GM12878 (cell line): ENCODE data around the gene OSER1. TPM values are rescaled to one million over a fixed set of nuclear protein-coding genes. Genes with fewer than 3 reads are reported as not detected.

Source experiments
- ATF3 ChIP-seq: IDR thresholded peaks from 2 replicates; pipeline ENCODE4 v1.6.1; 2011; ENCODE audit warnings: low read depth, mild to moderate bottlenecking, low read length, moderate library complexity, borderline replicate concordance; ENCODE audit errors: extremely low read depth
- BCL11A ChIP-seq: IDR thresholded peaks from 2 replicates; pipeline ENCODE4 v1.6.1; 2011; ENCODE audit warnings: low read depth, low read length
- BHLHE40 ChIP-seq, 2 experiments: fragments of 450-650 bp in 1 of 2; IDR thresholded peaks; 2 replicates each; pipeline ENCODE4 v1.6.1; 2011 to 2017; ENCODE audit warnings: low read depth in 2 of 2, borderline replicate concordance in 1 of 2, improper control_type of control experiment in 1 of 2, low read length in 1 of 2, mild to moderate bottlenecking in 1 of 2
- CBFB ChIP-seq: IDR thresholded peaks from 2 replicates; pipeline ENCODE4 v1.6.1; 2016; ENCODE audit warnings: antibody characterized with exemption, low read depth
- CHD2 ChIP-seq: IDR thresholded peaks from 2 replicates; pipeline ENCODE4 v1.6.1; 2011; ENCODE audit warnings: low read depth, low read length, improper control_type of control experiment, borderline replicate concordance
- CREB1 ChIP-seq: IDR thresholded peaks from 2 replicates; pipeline ENCODE4 v1.6.1; 2012; ENCODE audit warnings: low read depth, mild to moderate bottlenecking, inconsistent platforms
- E4F1 ChIP-seq: fragments of 450-650 bp; IDR thresholded peaks from 2 replicates; pipeline ENCODE4 v1.6.1; 2018; ENCODE audit warnings: borderline replicate concordance, mild to moderate bottlenecking; ENCODE audit not compliant: partially characterized antibody
- HDAC6 ChIP-seq: fragments of 200-600 bp; sonication (generic); IDR thresholded peaks from one replicate; pipeline ENCODE4 v1.8.0; 2017; ENCODE audit warnings: antibody characterized with exemption; ENCODE audit not compliant: unreplicated experiment
- KLF5 ChIP-seq: fragments of 450-650 bp; IDR thresholded peaks from 2 replicates; pipeline ENCODE4 v1.6.1; 2014; ENCODE audit warnings: mild to moderate bottlenecking; ENCODE audit not compliant: partially characterized antibody
- MLLT1 ChIP-seq: fragments of 450-650 bp; IDR thresholded peaks from 2 replicates; pipeline ENCODE4 v1.6.1; 2016; ENCODE audit warnings: mild to moderate bottlenecking
- MTA2 ChIP-seq: fragments of 450-650 bp; IDR thresholded peaks from 2 replicates; pipeline ENCODE4 v1.6.1; 2016; ENCODE audit warnings: low read depth, mild to moderate bottlenecking, moderate library complexity
- PAX8 ChIP-seq: fragments of 450-650 bp; IDR thresholded peaks from 2 replicates; pipeline ENCODE4 v1.6.1; 2017; ENCODE audit warnings: mild to moderate bottlenecking, moderate library complexity
- PKNOX1 ChIP-seq: fragments of 450-650 bp; IDR thresholded peaks from 2 replicates; pipeline ENCODE4 v1.6.1; 2016; ENCODE audit warnings: mild to moderate bottlenecking
- RELA ChIP-seq: fragments of 450-650 bp; IDR thresholded peaks from 2 replicates; pipeline ENCODE4 v1.8.0; 2014; ENCODE audit warnings: borderline replicate concordance; ENCODE audit not compliant: partially characterized antibody
- SREBF2 ChIP-seq: IDR thresholded peaks from 2 replicates; pipeline ENCODE4 v1.6.1; 2012; ENCODE audit warnings: mild to moderate bottlenecking, low read length
- STAT1 ChIP-seq: fragments of 450-650 bp; conservative IDR thresholded peaks from 2 replicates; pipeline ENCODE4 v1.6.1; 2014; ENCODE audit warnings: antibody characterized with exemption, mild to moderate bottlenecking
- SUPT20H ChIP-seq: IDR thresholded peaks from 2 replicates; pipeline ENCODE4 v1.6.1; 2011; ENCODE audit warnings: low read depth, mild to moderate bottlenecking, low read length, moderate library complexity, borderline replicate concordance; ENCODE audit not compliant: control insufficient read depth
- TCF3 ChIP-seq: IDR thresholded peaks from 2 replicates; pipeline ENCODE4 v1.6.1; 2012; ENCODE audit warnings: low read depth, mild to moderate bottlenecking, low read length, borderline replicate concordance; ENCODE audit not compliant: insufficient read depth
- polyA plus RNA-seq, 11 experiments: library from polyadenylated mRNA; depleted of rRNA in 4 of 11; unstranded in 6 of 11; stranded (reverse) in 5 of 11; fragments of >200 nt; fragmentation: Nextera tagmentation in 4 of 11; fragmentation: Illumina TruSeq in 1 of 11; extraction: Ambion mirVana in 4 of 11; extraction: Trizol in 1 of 11; gene quantifications; 1 replicate in 1 of 11; 2 replicates in 10 of 11; pipeline versions ENCODE4 v1.2.1 to v1.2.3, GENCODE V29; 2011 to 2016; ENCODE audit warnings: inconsistent platforms in 2 of 11, missing spikeins in 2 of 11, low read depth in 1 of 11
- total RNA-seq, 4 experiments: library from RNA; depleted of rRNA in 3 of 4; stranded (reverse); fragments of >200 nt in 3 of 4; fragmentation: Illumina TruSeq in 1 of 4; extraction: Trizol in 1 of 4; gene quantifications; 2 replicates each; pipeline versions ENCODE4 v1.2.1 to v1.2.3, GENCODE V29; 2013 to 2021
- TF ChIP-seq, protein P1 (sequence below): fragments of 150-350 bp; IDR thresholded peaks from 2 replicates; pipeline ENCODE4 v1.6.1; 2016; ENCODE audit warnings: low read depth, low read length

Gene OSER1
- total and polyA plus RNA-seq, 10 of the 15 experiments (the other 5 are each of a cell fraction or from before 2014, with no cell fraction given): 19.3 to 63.8 (median 28.4) TPM

GRCh38 chr20:44210406-44211176 lies at the start of gene OSER1 (continued):
- TF ChIP-seq SUPT20H (no peak), PAX8 (no peak), HDAC6 (no peak), CBFB (no peak; the same call in 1 of the 2 replicates), ATF3 (0 out of 2 replicates have a peak, but pooled peaks have one; percentile 32), KLF5 (peak; percentile 22), SREBF2 (no peak), STAT1 (no peak), RELA (peak; percentile 22), CHD2 (peak; percentile 72; the same call in 1 of the 2 replicates), CREB1 (peak; percentile 93), BCL11A (0 out of 2 replicates have a peak, but pooled peaks have one; percentile 5), MLLT1 (0 out of 2 replicates have a peak, but pooled peaks have one; percentile 3), E4F1 (no peak), PKNOX1 (peak; percentile 22; the same call in 1 of the 2 replicates), TCF3 (no peak), MTA2 (0 out of 2 replicates have a peak, but pooled peaks have one; percentile 30), BHLHE40 (IDR thresholded peaks at IDR 0.05; ENCODE audit: borderline replicate concordance in 1 of 2, low read depth in 2 of 2, low read length in 1 of 2) (peak; percentile 99 to 100)
- TF ChIP-seq, protein P1, sequence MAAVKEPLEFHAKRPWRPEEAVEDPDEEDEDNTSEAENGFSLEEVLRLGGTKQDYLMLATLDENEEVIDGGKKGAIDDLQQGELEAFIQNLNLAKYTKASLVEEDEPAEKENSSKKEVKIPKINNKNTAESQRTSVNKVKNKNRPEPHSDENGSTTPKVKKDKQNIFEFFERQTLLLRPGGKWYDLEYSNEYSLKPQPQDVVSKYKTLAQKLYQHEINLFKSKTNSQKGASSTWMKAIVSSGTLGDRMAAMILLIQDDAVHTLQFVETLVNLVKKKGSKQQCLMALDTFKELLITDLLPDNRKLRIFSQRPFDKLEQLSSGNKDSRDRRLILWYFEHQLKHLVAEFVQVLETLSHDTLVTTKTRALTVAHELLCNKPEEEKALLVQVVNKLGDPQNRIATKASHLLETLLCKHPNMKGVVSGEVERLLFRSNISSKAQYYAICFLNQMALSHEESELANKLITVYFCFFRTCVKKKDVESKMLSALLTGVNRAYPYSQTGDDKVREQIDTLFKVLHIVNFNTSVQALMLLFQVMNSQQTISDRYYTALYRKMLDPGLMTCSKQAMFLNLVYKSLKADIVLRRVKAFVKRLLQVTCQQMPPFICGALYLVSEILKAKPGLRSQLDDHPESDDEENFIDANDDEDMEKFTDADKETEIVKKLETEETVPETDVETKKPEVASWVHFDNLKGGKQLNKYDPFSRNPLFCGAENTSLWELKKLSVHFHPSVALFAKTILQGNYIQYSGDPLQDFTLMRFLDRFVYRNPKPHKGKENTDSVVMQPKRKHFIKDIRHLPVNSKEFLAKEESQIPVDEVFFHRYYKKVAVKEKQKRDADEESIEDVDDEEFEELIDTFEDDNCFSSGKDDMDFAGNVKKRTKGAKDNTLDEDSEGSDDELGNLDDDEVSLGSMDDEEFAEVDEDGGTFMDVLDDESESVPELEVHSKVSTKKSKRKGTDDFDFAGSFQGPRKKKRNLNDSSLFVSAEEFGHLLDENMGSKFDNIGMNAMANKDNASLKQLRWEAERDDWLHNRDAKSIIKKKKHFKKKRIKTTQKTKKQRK: no peak
